Measurements from ENCODE around the gene HHIP.

Gene HHIP

DNA sequence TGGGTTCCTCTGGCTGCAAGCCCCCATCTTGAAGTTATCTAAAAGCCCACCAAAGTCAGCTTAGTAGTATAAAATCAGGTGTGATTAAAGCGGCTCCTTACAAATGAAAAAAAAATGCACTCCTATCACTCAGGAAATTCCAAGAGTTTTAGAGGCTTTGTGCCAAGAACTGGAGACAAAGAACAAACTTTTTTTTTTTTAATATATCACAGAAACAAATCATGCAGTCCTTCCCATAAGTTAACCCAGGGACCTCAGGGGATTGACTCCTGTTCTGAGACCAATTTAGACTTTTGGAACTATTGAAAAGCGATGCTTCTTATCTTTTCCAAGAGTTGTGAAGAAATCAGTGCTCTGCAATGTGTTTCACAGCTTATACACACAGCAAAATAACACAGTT lies 53.6 kb downstream of the HHIP start:
- no peak for DNase-seq (ENCODE audit: low read depth)

DNA sequence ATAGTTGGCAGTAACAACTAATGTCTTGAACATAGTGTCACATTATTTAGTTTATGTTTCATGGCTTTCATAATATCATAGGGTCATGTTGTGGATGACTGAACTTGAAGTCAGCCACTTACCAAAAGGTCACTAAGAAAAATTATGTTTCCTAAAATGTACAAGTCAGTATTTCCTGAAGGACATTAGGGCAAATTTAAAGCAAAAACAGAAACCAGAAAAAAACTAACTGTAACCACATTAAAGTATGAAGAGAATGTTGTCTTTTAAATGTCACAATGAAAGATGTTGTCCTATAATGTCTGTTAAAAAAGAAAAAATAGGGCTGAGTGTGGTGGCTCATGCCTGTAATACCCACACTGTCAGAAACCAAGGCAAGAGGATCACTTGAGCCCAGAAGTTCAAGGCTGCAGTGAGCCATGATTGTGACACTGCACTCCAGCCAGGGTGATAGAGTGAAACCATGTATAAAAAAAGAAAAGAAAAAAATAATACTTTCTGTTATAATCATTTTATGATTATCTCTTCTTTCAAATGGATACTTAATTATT lies 55.8 kb downstream of the HHIP start:
- DNase-seq (ENCODE audit: low read depth) = no peak
- no peak for TF ChIP-seq CTCF (IDR thresholded peaks at IDR 0.05; ENCODE audit: control insufficient read depth, insufficient read depth, low read depth, low read length, missing control alignments)
- H3K4me3 ChIP-seq (ENCODE audit: control insufficient read depth, low read depth, low read length) = no peak overlapping the region

More for the DNA sequence above, 53.6 kb downstream of the HHIP start:
- no peak for TF ChIP-seq CTCF (IDR thresholded peaks at IDR 0.05; ENCODE audit: control insufficient read depth, insufficient read depth, low read depth, low read length, missing control alignments)
- no peak overlapping the region for H3K4me3 ChIP-seq (ENCODE audit: control insufficient read depth, low read depth, low read length)

DNA sequence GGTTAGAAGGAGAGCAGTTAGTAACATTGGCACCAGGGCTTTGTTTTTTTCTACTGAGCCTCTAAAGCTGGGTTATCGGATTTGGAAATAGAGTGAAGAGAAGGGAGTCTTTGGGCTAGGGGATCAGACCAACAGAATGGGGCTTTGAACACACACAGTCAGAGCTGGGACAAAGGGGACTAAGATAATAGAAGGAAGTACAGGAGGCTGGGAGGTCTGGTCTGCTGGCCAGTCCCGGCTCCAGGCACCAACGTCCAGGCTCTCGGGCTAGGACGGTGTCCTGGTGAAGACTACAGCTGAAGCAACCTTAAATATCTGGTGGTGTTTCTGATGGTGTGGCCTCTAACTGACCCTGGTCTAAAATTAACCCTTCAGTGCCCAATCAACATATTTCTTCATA lies 57.5 kb downstream of the HHIP start:
- no peak for DNase-seq (ENCODE audit: low read depth)
- H3K4me3 ChIP-seq (ENCODE audit: control insufficient read depth, low read depth, low read length) = no peak overlapping the region
- TF ChIP-seq CTCF (IDR thresholded peaks at IDR 0.05; ENCODE audit: control insufficient read depth, insufficient read depth, low read depth, low read length, missing control alignments) = no peak

DNA sequence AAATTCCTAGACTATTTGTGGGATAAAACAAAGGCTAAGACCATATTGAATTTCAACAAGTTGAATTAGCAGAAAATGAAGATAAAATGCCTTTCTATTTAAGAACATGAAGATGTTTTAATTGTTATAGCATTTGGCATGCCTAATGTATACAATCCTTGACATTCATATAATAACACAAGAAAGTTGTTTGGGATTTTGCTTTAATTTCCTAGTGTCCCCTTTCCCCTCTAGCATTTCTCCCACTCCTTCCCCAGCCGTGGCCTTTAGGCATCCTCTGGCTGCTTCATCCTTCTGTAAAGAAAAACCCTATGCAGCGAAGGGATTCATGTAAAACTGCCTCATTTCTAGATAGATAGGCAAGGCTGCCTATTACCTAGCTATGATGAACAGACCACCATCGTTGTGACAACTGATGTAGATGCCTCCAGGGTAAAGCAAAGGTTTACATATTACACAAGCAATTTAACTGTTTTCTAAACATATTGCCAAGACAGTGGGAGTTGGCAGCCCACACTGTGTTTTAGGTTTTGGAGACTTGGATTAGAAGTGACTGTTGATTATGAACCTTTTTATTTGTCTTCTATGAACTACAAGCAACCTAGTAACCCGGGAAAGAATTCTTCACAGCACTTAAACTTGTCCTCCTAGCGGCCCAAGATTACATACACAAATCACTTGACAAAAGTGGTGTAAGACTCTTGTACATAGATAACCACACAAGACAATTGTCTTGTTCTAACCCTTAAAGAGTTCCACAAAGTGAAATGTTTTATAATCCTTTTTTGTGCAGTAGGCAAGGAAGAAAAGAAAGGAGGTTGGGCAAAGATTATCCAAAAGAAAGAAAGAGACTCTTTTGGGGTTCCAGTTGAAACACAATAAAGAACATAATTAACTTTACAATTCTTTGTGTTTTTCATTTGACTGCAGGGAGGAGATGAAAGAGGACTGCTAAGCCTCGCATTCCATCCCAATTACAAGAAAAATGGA lies 59.9 kb downstream of the HHIP start:
- no peak overlapping the region for H3K4me3 ChIP-seq (ENCODE audit: control insufficient read depth, low read depth, low read length)
- DNase-seq (ENCODE audit: low read depth) = no peak
- no peak for TF ChIP-seq CTCF (IDR thresholded peaks at IDR 0.05; ENCODE audit: control insufficient read depth, insufficient read depth, low read depth, low read length, missing control alignments)

DNA sequence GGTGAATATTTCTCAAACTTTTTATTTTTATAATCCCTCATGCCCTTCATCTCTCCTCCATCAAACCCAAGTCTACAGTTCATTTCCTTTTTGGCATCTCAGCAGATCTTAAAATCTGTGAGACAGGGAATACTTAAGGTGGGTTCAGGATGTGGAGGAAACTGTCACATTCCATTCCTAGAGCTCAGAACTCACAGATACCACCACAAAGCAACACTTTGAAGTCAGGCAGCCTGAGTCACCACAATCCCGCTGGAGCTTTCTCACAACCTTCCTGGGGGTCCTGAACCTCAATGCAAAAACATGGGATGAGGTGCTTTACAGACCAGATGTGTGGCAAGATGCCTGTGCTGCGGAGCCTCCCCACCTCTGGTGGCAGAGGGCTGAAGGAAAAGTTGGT lies 63.2 kb downstream of the HHIP start:
- DNase-seq (ENCODE audit: low read depth) = no peak
- TF ChIP-seq CTCF (IDR thresholded peaks at IDR 0.05; ENCODE audit: control insufficient read depth, insufficient read depth, low read depth, low read length, missing control alignments) = no peak
- H3K4me3 ChIP-seq (ENCODE audit: control insufficient read depth, low read depth, low read length) = no peak overlapping the region

DNA sequence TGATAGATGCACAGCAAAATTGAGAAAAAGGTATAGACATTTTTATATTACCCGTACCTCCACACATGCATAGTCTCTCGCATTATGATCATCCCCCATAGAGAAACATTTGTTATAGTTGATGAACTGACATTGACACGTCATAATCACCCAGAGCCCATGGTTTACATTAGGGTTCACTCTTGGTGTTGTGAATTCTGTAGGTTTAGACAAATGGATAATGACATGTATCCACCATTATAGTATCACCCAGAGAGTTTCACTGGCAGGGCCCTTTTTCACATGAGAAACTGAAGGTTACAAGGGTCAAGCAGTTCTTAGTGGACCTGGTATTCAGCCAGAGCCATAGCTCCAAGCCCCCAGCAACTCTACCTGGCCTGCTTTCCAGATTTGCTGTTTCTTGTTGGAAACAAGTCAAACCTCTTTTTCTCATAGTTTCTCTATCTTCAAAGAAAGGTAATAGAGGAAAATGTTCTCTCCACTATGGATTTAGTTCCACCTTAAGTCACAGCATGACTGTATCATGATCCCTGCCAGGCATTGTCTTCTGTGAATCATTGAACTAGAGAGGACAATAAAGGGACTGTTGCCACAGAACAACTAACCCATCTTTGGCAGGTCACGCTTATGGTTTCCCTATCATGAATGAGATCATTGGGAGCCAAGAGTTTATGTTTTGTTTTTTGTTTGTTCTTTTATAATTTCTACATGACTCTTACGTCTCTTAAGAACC lies 64.0 kb downstream of the HHIP start:
- H3K4me3 ChIP-seq (ENCODE audit: control insufficient read depth, low read depth, low read length) = no peak overlapping the region
- TF ChIP-seq CTCF (IDR thresholded peaks at IDR 0.05; ENCODE audit: control insufficient read depth, insufficient read depth, low read depth, low read length, missing control alignments) = no peak
- no peak for DNase-seq (ENCODE audit: low read depth)
